Activated CD4-positive, alpha-beta T cell treated with anti-CD3 and anti-CD28 coated beads for 36 hours (primary cell): ENCODE data around the gene CAPN7. TPM values are rescaled to one million over a fixed set of nuclear protein-coding genes. Genes with fewer than 3 reads are reported as not detected.

Experiments
- ATAC-seq: fragments of 200-7000 bp; cut with Tn5 transposase; one replicate; pipeline ENCODE4 v1.10.0; 2021; ENCODE audit warnings: mild to moderate bottlenecking, moderate library complexity
- CTCF ChIA-PET: fragments of 350-600 bp; sonication (Branson Sonifier 250); formaldehyde crosslinking; loops from one replicate; lab custom pipeline; 2021; ENCODE audit warnings: antibody characterized with exemption; lab: Charles Lee
- POLR2A ChIA-PET: fragments of 350-600 bp; sonication (Branson Sonifier 250); formaldehyde crosslinking; loops from one replicate; lab custom pipeline; 2021; ENCODE audit warnings: antibody characterized with exemption, inconsistent platforms; lab: Charles Lee
- DNase-seq: peaks from one replicate; pipeline ENCODE4 v3.0.0-alpha.2; 2020
- H3K27ac Mint-ChIP-seq: one replicate; pipeline ENCODE4 v1.8.0; 2021; ENCODE audit warnings: mixed read lengths
- H3K27me3 Mint-ChIP-seq: one replicate; pipeline ENCODE4 v1.8.0; 2021; ENCODE audit warnings: mixed read lengths
- H3K36me3 Mint-ChIP-seq: one replicate; pipeline ENCODE4 v1.8.0; 2021; ENCODE audit warnings: low read depth, mixed read lengths
- H3K4me1 Mint-ChIP-seq: one replicate; pipeline ENCODE4 v1.8.0; 2021; ENCODE audit warnings: mixed read lengths
- H3K4me3 Mint-ChIP-seq: one replicate; pipeline ENCODE4 v1.8.0; 2021; ENCODE audit warnings: mild to moderate bottlenecking, moderate library complexity, mixed read lengths
- H3K9me3 Mint-ChIP-seq: one replicate; pipeline ENCODE4 v1.8.0; 2021; ENCODE audit warnings: low read depth, mixed read lengths
- intact Hi-C, 2 experiments: fragments of 100-400 bp; cut with DNase I in 1 of 2; cut with micrococcal nuclease in 1 of 2; formaldehyde crosslinking; loops; one replicate each; pipeline versions ENCODE4 v1.14.2 to v1.15.1; 2022 to 2024; cut with DNase I, micrococcal nuclease
- total RNA-seq, 2 experiments: library from RNA; stranded (reverse); gene quantifications; one replicate each; pipeline ENCODE4 v1.2.3, GENCODE V29; 2021

CAPN7 gene
- total RNA-seq, 2 experiments from 2014 or later: 18.4 to 20.4 TPM

GRCh38 chr3:15297608-15298350 is 91.7 kb downstream of the CAPN7 start:
- CTCF ChIA-PET: interaction anchor here (1.2 to 2.9 kb wide), 5 partner anchors 9 to 33 kb away, joined by 4 to 10 read pairs (median 5); no protein-coding TSS in a partner anchor

GRCh38 chr3:15298504-15298903 is 92.5 kb downstream of the CAPN7 start:
- ATAC-seq: peak; percentile 72
- ChIA-PET POLR2A (interaction anchor here (0.9 to 1.2 kb wide), 3 partner anchors 9 to 63 kb away, joined by 3 to 8 read pairs (median 3); no protein-coding TSS in a partner anchor), CTCF (interaction anchor here (0.6 to 2.9 kb wide), 8 partner anchors 9 to 34 kb away, joined by 3 to 10 read pairs (median 4); partner anchors contain the start of gene SH3BP5)
- Mint-ChIP-seq H3K27me3 (no peaks in the 10 kb centered on the region), H3K4me3 (no peak overlapping the region), H3K9me3 (no peaks in the 10 kb centered on the region), H3K36me3 (peaks cover 27% of the 10 kb centered on the region), H3K4me1 (peaks cover 62% of the 10 kb centered on the region), H3K27ac (peak overlapping the region; percentile 45)
- no peak for DNase-seq
- intact Hi-C loops: loop anchor here (1.0 kb wide), 1 partner anchor 12 kb away; no protein-coding TSS in a partner anchor

More at GRCh38 chr3:15297608-15298350, 91.7 kb downstream of the CAPN7 start:
- no peak overlapping the region for H3K4me3 Mint-ChIP-seq
- H3K4me1 Mint-ChIP-seq: peaks cover 64% of the 10 kb centered on the region
- DNase-seq (no peak), ATAC-seq (no peak)
- no peaks in the 10 kb centered on the region for H3K27me3 Mint-ChIP-seq
- H3K27ac Mint-ChIP-seq: no peak overlapping the region
- POLR2A ChIA-PET: no interaction called here
- intact Hi-C loops: loop anchor here (1.0 kb wide), 1 partner anchor 13 kb away; no protein-coding TSS in a partner anchor
- no peaks in the 10 kb centered on the region for H3K9me3 Mint-ChIP-seq
- peaks cover 23% of the 10 kb centered on the region for H3K36me3 Mint-ChIP-seq

- no peaks in the 10 kb centered on the region for H3K27me3 Mint-ChIP-seq
- peak; percentile 20 for ATAC-seq
- peak; percentile 28 for DNase-seq
- H3K4me1 Mint-ChIP-seq: peaks cover 65% of the 10 kb centered on the region
- peak overlapping the region; percentile 45 for H3K27ac Mint-ChIP-seq
- ChIA-PET POLR2A (interaction anchor here (0.9 to 1.2 kb wide), 3 partner anchors 9 to 62 kb away, joined by 3 to 8 read pairs (median 3); no protein-coding TSS in a partner anchor), CTCF (interaction anchor here (0.6 to 2.9 kb wide), 11 partner anchors 8 to 199 kb away, joined by 3 to 10 read pairs (median 3); partner anchors contain the start of gene SH3BP5)
- H3K36me3 Mint-ChIP-seq: peaks cover 30% of the 10 kb centered on the region
- no peak overlapping the region for H3K4me3 Mint-ChIP-seq
- H3K9me3 Mint-ChIP-seq: no peaks in the 10 kb centered on the region
- intact Hi-C loops: no loop called here
Measured at GRCh38 chr3:15299036-15299435, 93.0 kb downstream of the CAPN7 start.

GRCh38 chr3:15300323-15301078 is 94.5 kb downstream of the CAPN7 start:
- POLR2A ChIA-PET: interaction anchor here (0.6 kb wide), 1 partner anchor 40 kb away, joined by 7 read pairs; no protein-coding TSS in a partner anchor
- Mint-ChIP-seq H3K4me1 (peaks cover 68% of the 10 kb centered on the region), H3K4me3 (no peak overlapping the region), H3K36me3 (peaks cover 30% of the 10 kb centered on the region), H3K9me3 (no peaks in the 10 kb centered on the region), H3K27me3 (no peaks in the 10 kb centered on the region), H3K27ac (peak overlapping the region; percentile 28)
- intact Hi-C loops: no loop called here
- no peak for ATAC-seq
- CTCF ChIA-PET: interaction anchor here (0.6 to 2.0 kb wide), 8 partner anchors 8 to 458 kb away, joined by 3 to 7 read pairs (median 4); no protein-coding TSS in a partner anchor
- no peak for DNase-seq

- ChIA-PET CTCF (interaction anchor here (0.5 to 2.0 kb wide), 6 partner anchors 9 to 184 kb away, joined by 3 to 7 read pairs (median 4); no protein-coding TSS in a partner anchor), POLR2A (interaction anchor here (0.8 kb wide), 1 partner anchor 9 kb away, joined by 3 read pairs; no protein-coding TSS in a partner anchor)
- Mint-ChIP-seq H3K9me3 (no peaks in the 10 kb centered on the region), H3K4me1 (peaks cover 65% of the 10 kb centered on the region), H3K27me3 (no peaks in the 10 kb centered on the region), H3K36me3 (peaks cover 34% of the 10 kb centered on the region), H3K4me3 (no peak overlapping the region), H3K27ac (no peak overlapping the region)
- DNase-seq (no peak), ATAC-seq (no peak)
- intact Hi-C loops: no loop called here
Measured at GRCh38 chr3:15301761-15302160, 95.7 kb downstream of the CAPN7 start.

Other genes starting within 250 kb of the CAPN7 start
- 10 to 100 TPM; 52.3 to 67.0 TPM for gene MRPS25, start 140.9 kb upstream of the CAPN7 start, total RNA-seq
- 10 to 100 TPM; 13.5 to 15.0 TPM for gene RBSN, start 107.1 kb upstream of the CAPN7 start, total RNA-seq
- 1 to 10 TPM; 8.9 to 9.4 TPM for gene SH3BP5, start 126.3 kb downstream of the CAPN7 start, total RNA-seq
- 10 to 100 TPM; 13.0 to 19.5 TPM for gene METTL6, start 221.3 kb downstream of the CAPN7 start, total RNA-seq
- 10 to 100 TPM; 21.2 to 25.6 TPM for gene EAF1, start 221.4 kb downstream of the CAPN7 start, total RNA-seq